GM23248 (cell line): Measurements from ENCODE around the gene ZFP57. TPM values are rescaled to one million over a fixed set of nuclear protein-coding genes. Genes with fewer than 3 reads are reported as not detected.

Experiments
- DNase-seq: peaks from one replicate; pipeline ENCODE4 v3.0.0-alpha.2; 2015
- H2AFZ ChIP-seq: fragments of 200-600 bp; sonication (generic); 2 replicates; pipeline ENCODE4 v1.6.1; 2016; ENCODE audit warnings: antibody characterized with exemption
- H3F3A ChIP-seq: fragments of 200-600 bp; sonication (generic); 2 replicates; pipeline ENCODE4 v1.6.1; 2016; ENCODE audit warnings: mild to moderate bottlenecking, antibody characterized with exemption, mixed run types; ENCODE audit not compliant: insufficient read depth
- H3K27ac ChIP-seq: fragments of 200-600 bp; sonication (generic); 2 replicates; pipeline ENCODE4 v1.5.1; 2016; ENCODE audit warnings: mild to moderate bottlenecking
- H3K27me3 ChIP-seq: fragments of 200-600 bp; sonication (generic); replicated peaks from 2 replicates; pipeline ENCODE4 v1.6.1; 2016; ENCODE audit warnings: mild to moderate bottlenecking; ENCODE audit not compliant: insufficient read depth
- H3K36me3 ChIP-seq: fragments of 200-600 bp; sonication (generic); 2 replicates; pipeline ENCODE4 v1.6.1; 2016; ENCODE audit warnings: low read depth, mild to moderate bottlenecking
- H3K4me1 ChIP-seq: fragments of 200-600 bp; sonication (generic); 2 replicates; pipeline ENCODE4 v1.6.1; 2016; ENCODE audit warnings: mild to moderate bottlenecking; ENCODE audit not compliant: insufficient read depth
- H3K4me2 ChIP-seq: fragments of 200-600 bp; sonication (generic); one replicate; pipeline ENCODE4 v1.6.1; 2016; ENCODE audit warnings: mild to moderate bottlenecking; ENCODE audit not compliant: unreplicated experiment
- H3K4me3 ChIP-seq: fragments of 200-600 bp; sonication (generic); 2 replicates; pipeline ENCODE4 v1.5.1; 2016; ENCODE audit warnings: mild to moderate bottlenecking
- H3K79me2 ChIP-seq: fragments of 200-600 bp; sonication (generic); 2 replicates; pipeline ENCODE4 v1.6.1; 2016; ENCODE audit warnings: mild to moderate bottlenecking; ENCODE audit not compliant: insufficient read depth
- H3K9ac ChIP-seq: fragments of 200-600 bp; sonication (generic); 2 replicates; pipeline ENCODE4 v1.6.1; 2016; ENCODE audit warnings: mild to moderate bottlenecking
- H3K9me2 ChIP-seq: fragments of 200-600 bp; sonication (generic); 2 replicates; pipeline ENCODE4 v1.6.1; 2016; ENCODE audit warnings: mixed run types, mild to moderate bottlenecking, moderate library complexity; ENCODE audit not compliant: insufficient read depth
- H3K9me3 ChIP-seq: fragments of 200-600 bp; sonication (generic); one replicate; pipeline ENCODE4 v1.6.1; 2017; ENCODE audit warnings: low read depth
- H4K20me1 ChIP-seq: fragments of 200-600 bp; sonication (generic); 2 replicates; pipeline ENCODE4 v1.6.0; 2016; ENCODE audit not compliant: insufficient read depth
- EZH2 ChIP-seq: fragments of 200-600 bp; sonication (generic); IDR thresholded peaks from 2 replicates; pipeline ENCODE4 v1.6.1; 2018; ENCODE audit warnings: antibody characterized with exemption, mild to moderate bottlenecking; ENCODE audit not compliant: insufficient read depth, poor library complexity, severe bottlenecking
- EZH2phosphoT487 ChIP-seq: fragments of 200-600 bp; sonication (generic); IDR thresholded peaks from 2 replicates; pipeline ENCODE4 v1.6.1; 2018; ENCODE audit warnings: antibody characterized with exemption, moderate library complexity, mild to moderate bottlenecking, low read depth; ENCODE audit not compliant: insufficient read depth
- WGBS, 2 experiments: methylation state at CpG; one replicate each; pipeline ENCODE4 v1.1.6; 2015 to 2017; ENCODE audit warnings: low lambda C conversion rate in 2 of 2, low coverage in 1 of 2; ENCODE audit errors: missing lambda C conversion rate in 2 of 2; 5-methylcytosine and 5-hydroxymethylcytosine counted together
- in situ Hi-C: fragments of 300-500 bp; cut with MboI; formaldehyde crosslinking; loops from 2 replicates; pipeline ENCODE4 v1.15.0; 2020
- polyA plus RNA-seq: library from polyadenylated mRNA; unstranded; fragments of >200 nt; fragmentation: Nextera tagmentation; extraction: Ambion mirVana; gene quantifications from 2 replicates; pipeline ENCODE4 v1.2.1, GENCODE V29; 2016
- total RNA-seq: library from RNA; depleted of rRNA; stranded (reverse); fragments of >200 nt; shearing (Covaris generic); gene quantifications from 2 replicates; pipeline ENCODE4 v1.2.3, GENCODE V29; 2014

ZFP57 gene
- total and polyA plus RNA-seq, 2 experiments from 2014 or later: not detected

GRCh38 chr6:29728173-29728874 is 47.4 kb upstream of the ZFP57 start:
- Histone ChIP-seq H3K4me3 (no peak overlapping the region), H3K27ac (no peak overlapping the region), H3K9ac (no peak overlapping the region), H3K79me2 (no peaks in the 10 kb centered on the region), H3K27me3 (no peaks in the 10 kb centered on the region; the same call in 1 of the 2 replicates), H3K9me2 (no peaks in the 10 kb centered on the region), H3K36me3 (no peaks in the 10 kb centered on the region), H3K4me2 (no peak overlapping the region), H3K9me3 (no peaks in the 10 kb centered on the region), H4K20me1 (no peaks in the 10 kb centered on the region), H3K4me1 (no peaks in the 10 kb centered on the region), H2AFZ (no peak overlapping the region), H3F3A (no peaks in the 10 kb centered on the region)
- DNase-seq: no peak
- in situ Hi-C loops: loop anchor here (25.0 kb wide), 1 partner anchor 284 kb away; no protein-coding TSS in a partner anchor
- no peak for TF ChIP-seq EZH2
- TF ChIP-seq EZH2phosphoT487: no peak
- 83 to 91% methylated on average over 3 of the region's 3 CpGs for WGBS, 2 experiments

GRCh38 chr6:29727637-29728036 is 46.7 kb upstream of the ZFP57 start:
- Histone ChIP-seq H3K9me2 (no peaks in the 10 kb centered on the region), H3K4me3 (no peak overlapping the region), H3K79me2 (no peaks in the 10 kb centered on the region), H3K36me3 (no peaks in the 10 kb centered on the region), H3K9me3 (no peaks in the 10 kb centered on the region), H3K9ac (no peak overlapping the region), H3K4me1 (no peaks in the 10 kb centered on the region), H2AFZ (no peak overlapping the region), H3K27ac (no peak overlapping the region), H3K27me3 (no peaks in the 10 kb centered on the region; the same call in 1 of the 2 replicates), H4K20me1 (no peaks in the 10 kb centered on the region), H3F3A (no peaks in the 10 kb centered on the region), H3K4me2 (no peak overlapping the region)
- no peak for DNase-seq
- in situ Hi-C loops: loop anchor here (25.0 kb wide), 1 partner anchor 285 kb away; no protein-coding TSS in a partner anchor
- 40% methylated on average over 2 of the region's 2 CpGs for WGBS, 2 experiments
- TF ChIP-seq EZH2phosphoT487 (no peak), EZH2 (no peak)

- Histone ChIP-seq H3K4me3 (no peak overlapping the region), H3K4me2 (no peak overlapping the region), H2AFZ (no peak overlapping the region), H4K20me1 (no peaks in the 10 kb centered on the region), H3K36me3 (no peaks in the 10 kb centered on the region), H3K27ac (no peak overlapping the region), H3K4me1 (no peaks in the 10 kb centered on the region), H3F3A (no peaks in the 10 kb centered on the region), H3K9me2 (no peaks in the 10 kb centered on the region), H3K9ac (no peak overlapping the region), H3K79me2 (no peaks in the 10 kb centered on the region), H3K27me3 (peaks cover 4% of the 10 kb centered on the region), H3K9me3 (no peaks in the 10 kb centered on the region)
- WGBS, 2 experiments: 84 to 85% methylated on average over 9 of the region's 9 CpGs
- no peak for DNase-seq
- in situ Hi-C loops: loop anchor here (25.0 kb wide), 1 partner anchor 286 kb away; no protein-coding TSS in a partner anchor
- TF ChIP-seq EZH2phosphoT487 (no peak), EZH2 (no peak)
Measured at GRCh38 chr6:29726571-29727194, 45.7 kb upstream of the ZFP57 start.

DNA sequence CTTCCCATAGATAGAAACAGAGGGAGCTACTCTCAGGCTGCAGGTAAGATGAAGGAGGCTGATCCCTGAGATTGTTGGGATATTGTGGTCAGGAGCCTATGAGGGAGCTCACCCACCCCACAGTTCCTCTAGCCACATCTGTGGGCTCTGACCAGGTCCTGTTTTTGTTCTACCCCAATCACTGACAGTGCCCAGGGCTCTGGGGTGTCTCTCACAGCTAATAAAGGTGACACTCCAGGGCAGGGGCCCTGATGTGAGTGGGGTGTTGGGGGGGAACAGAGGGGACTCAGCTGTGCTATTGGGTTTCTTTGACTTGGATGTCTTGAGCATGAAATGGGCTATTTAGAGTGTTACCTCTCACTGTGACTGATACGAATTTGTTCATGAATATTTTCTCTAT is 45.0 kb upstream of the ZFP57 start:
- H3K4me2 ChIP-seq: no peak overlapping the region
- no peak for DNase-seq
- no peak overlapping the region for H3K4me3 ChIP-seq
- H3K9me2 ChIP-seq: no peaks in the 10 kb centered on the region
- 90 to 95% methylated on average over 1 of the region's 1 CpG for WGBS, 2 experiments
- H3K27me3 ChIP-seq: peaks cover 10% of the 10 kb centered on the region
- TF ChIP-seq EZH2: no peak
- TF ChIP-seq EZH2phosphoT487: no peak
- H3K79me2 ChIP-seq: no peaks in the 10 kb centered on the region
- H3K4me1 ChIP-seq: no peaks in the 10 kb centered on the region
- no peak overlapping the region for H3K27ac ChIP-seq
- H3K36me3 ChIP-seq: no peaks in the 10 kb centered on the region
- H4K20me1 ChIP-seq: no peaks in the 10 kb centered on the region
- no peak overlapping the region for H3K9ac ChIP-seq
- no peak overlapping the region for H2AFZ ChIP-seq
- no peaks in the 10 kb centered on the region for H3F3A ChIP-seq
- in situ Hi-C loops: loop anchor here (25.0 kb wide), 1 partner anchor 286 kb away; no protein-coding TSS in a partner anchor
- H3K9me3 ChIP-seq: no peaks in the 10 kb centered on the region
